ENCODE data around the gene PAM.

Gene PAM

GRCh38 chr5:102875721-102876123 is 120.6 kb downstream of the PAM start:
- H3K4me1 ChIP-seq (ENCODE audit: control insufficient read depth, insufficient read depth, low read length): peaks cover 8% of the 10 kb centered on the region; the same call in 1 of the 2 replicates
- H3K9ac ChIP-seq (ENCODE audit: low read length): no peak overlapping the region
- no peaks in the 10 kb centered on the region for H3K36me3 ChIP-seq (ENCODE audit: control insufficient read depth, insufficient read depth, low read length)
- H3K27ac ChIP-seq (ENCODE audit: low read depth, low read length): no peak overlapping the region
- no peak overlapping the region for H3K4me3 ChIP-seq (ENCODE audit: low read depth, low read length)
- no peaks in the 10 kb centered on the region for H3K9me3 ChIP-seq (ENCODE audit: control insufficient read depth, insufficient read depth, low read depth, low read length)
- H3K27me3 ChIP-seq (ENCODE audit: control insufficient read depth, insufficient read depth, low read length): no peaks in the 10 kb centered on the region

DNA sequence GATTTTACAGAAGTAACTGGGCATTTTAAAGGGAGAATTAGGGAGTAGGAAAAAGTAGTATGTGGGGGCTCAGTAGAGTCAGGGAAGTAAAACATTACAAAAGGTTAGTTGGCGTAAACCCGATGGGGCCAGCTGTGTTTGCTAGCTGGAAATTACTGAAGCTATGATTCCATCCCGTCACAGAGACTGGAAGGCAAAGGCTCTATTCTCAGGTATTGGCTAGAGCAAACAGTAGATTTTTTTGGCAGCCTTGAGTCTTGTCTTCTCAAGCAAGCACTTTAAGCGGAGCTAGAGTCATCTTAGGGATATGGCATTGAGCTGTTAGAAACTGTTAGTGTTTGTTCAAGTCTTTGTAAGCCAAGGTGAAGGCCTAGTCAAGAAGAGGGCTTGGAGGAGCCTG is 121.5 kb downstream of the PAM start:
- no peaks in the 10 kb centered on the region for H3K36me3 ChIP-seq (ENCODE audit: control insufficient read depth, insufficient read depth, low read length)
- H3K27ac ChIP-seq (ENCODE audit: low read depth, low read length): no peak overlapping the region
- H3K9ac ChIP-seq (ENCODE audit: low read length): no peak overlapping the region
- no peaks in the 10 kb centered on the region for H3K27me3 ChIP-seq (ENCODE audit: control insufficient read depth, insufficient read depth, low read length)
- no peak overlapping the region for H3K4me3 ChIP-seq (ENCODE audit: low read depth, low read length)
- H3K4me1 ChIP-seq (ENCODE audit: control insufficient read depth, insufficient read depth, low read length): peaks cover 8% of the 10 kb centered on the region; the same call in 1 of the 2 replicates
- H3K9me3 ChIP-seq (ENCODE audit: control insufficient read depth, insufficient read depth, low read depth, low read length): no peaks in the 10 kb centered on the region

GRCh38 chr5:102879741-102880140 is 124.6 kb downstream of the PAM start:
- Histone ChIP-seq H3K9ac (ENCODE audit: low read length) (no peak overlapping the region), H3K27me3 (ENCODE audit: control insufficient read depth, insufficient read depth, low read length) (no peaks in the 10 kb centered on the region), H3K9me3 (ENCODE audit: control insufficient read depth, insufficient read depth, low read depth, low read length) (no peaks in the 10 kb centered on the region), H3K4me3 (ENCODE audit: low read depth, low read length) (no peak overlapping the region), H3K27ac (ENCODE audit: low read depth, low read length) (no peak overlapping the region), H3K36me3 (ENCODE audit: control insufficient read depth, insufficient read depth, low read length) (no peaks in the 10 kb centered on the region), H3K4me1 (ENCODE audit: control insufficient read depth, insufficient read depth, low read length) (peaks cover 8% of the 10 kb centered on the region; the same call in 1 of the 2 replicates)

- Histone ChIP-seq H3K4me1 (ENCODE audit: control insufficient read depth, insufficient read depth, low read length) (no peaks in the 10 kb centered on the region), H3K9me3 (ENCODE audit: control insufficient read depth, insufficient read depth, low read depth, low read length) (no peaks in the 10 kb centered on the region), H3K27me3 (ENCODE audit: control insufficient read depth, insufficient read depth, low read length) (no peaks in the 10 kb centered on the region), H3K36me3 (ENCODE audit: control insufficient read depth, insufficient read depth, low read length) (no peaks in the 10 kb centered on the region), H3K27ac (ENCODE audit: low read depth, low read length) (no peak overlapping the region), H3K9ac (ENCODE audit: low read length) (no peak overlapping the region), H3K4me3 (ENCODE audit: low read depth, low read length) (no peak overlapping the region)
Measured at GRCh38 chr5:102886586-102886985, 131.5 kb downstream of the PAM start.

DNA sequence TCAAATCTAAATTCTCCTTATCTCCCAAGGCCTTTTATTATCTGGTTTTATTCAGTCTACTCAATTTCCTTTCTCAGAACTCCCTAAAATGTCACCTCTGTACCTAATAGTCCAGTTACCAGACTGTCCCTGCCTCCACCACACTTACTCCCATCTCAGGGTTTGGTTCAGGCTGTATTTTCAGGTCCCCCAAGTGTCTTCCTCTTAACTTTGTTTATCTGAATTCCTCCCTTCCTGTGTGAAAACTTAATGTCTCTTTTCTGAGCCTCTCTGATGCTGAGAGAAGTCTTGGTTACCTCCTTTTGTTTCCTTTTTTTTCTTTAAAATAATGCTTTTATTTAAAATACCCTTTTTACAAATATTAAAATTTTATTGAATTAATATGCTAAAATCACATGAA is 133.4 kb downstream of the PAM start:
- Histone ChIP-seq H3K36me3 (ENCODE audit: control insufficient read depth, insufficient read depth, low read length) (no peaks in the 10 kb centered on the region), H3K27ac (ENCODE audit: low read depth, low read length) (no peak overlapping the region), H3K27me3 (ENCODE audit: control insufficient read depth, insufficient read depth, low read length) (no peaks in the 10 kb centered on the region), H3K4me3 (ENCODE audit: low read depth, low read length) (no peak overlapping the region), H3K4me1 (ENCODE audit: control insufficient read depth, insufficient read depth, low read length) (no peaks in the 10 kb centered on the region), H3K9ac (ENCODE audit: low read length) (no peak overlapping the region), H3K9me3 (ENCODE audit: control insufficient read depth, insufficient read depth, low read depth, low read length) (no peaks in the 10 kb centered on the region)

- H3K9ac ChIP-seq (ENCODE audit: low read length): no peak overlapping the region
- no peaks in the 10 kb centered on the region for H3K4me1 ChIP-seq (ENCODE audit: control insufficient read depth, insufficient read depth, low read length)
- H3K27me3 ChIP-seq (ENCODE audit: control insufficient read depth, insufficient read depth, low read length): no peaks in the 10 kb centered on the region
- no peak overlapping the region for H3K27ac ChIP-seq (ENCODE audit: low read depth, low read length)
- H3K9me3 ChIP-seq (ENCODE audit: control insufficient read depth, insufficient read depth, low read depth, low read length): no peaks in the 10 kb centered on the region
- no peaks in the 10 kb centered on the region for H3K36me3 ChIP-seq (ENCODE audit: control insufficient read depth, insufficient read depth, low read length)
- H3K4me3 ChIP-seq (ENCODE audit: low read depth, low read length): no peak overlapping the region
Measured at GRCh38 chr5:102889033-102889432, 133.9 kb downstream of the PAM start.

DNA sequence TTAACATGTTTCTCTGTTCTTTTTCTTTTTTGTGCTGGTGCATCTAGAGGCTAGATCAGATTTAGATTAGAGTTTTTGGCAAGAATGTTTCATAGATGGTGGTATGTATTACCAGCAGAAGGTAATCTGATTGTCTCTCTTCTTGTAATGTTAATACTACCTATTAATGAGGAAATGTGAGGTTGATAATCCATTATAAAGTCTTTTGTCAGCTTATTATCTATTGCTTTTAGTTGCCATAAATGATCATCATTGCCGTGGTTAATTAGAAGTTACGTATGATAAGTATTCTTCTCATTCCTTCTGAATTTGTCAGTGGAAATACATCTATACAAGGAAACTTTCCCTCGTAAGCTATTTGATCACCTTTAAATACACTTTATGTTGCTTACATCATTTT is 135.0 kb downstream of the PAM start:
- no peaks in the 10 kb centered on the region for H3K4me1 ChIP-seq (ENCODE audit: control insufficient read depth, insufficient read depth, low read length)
- no peaks in the 10 kb centered on the region for H3K9me3 ChIP-seq (ENCODE audit: control insufficient read depth, insufficient read depth, low read depth, low read length)
- no peak overlapping the region for H3K9ac ChIP-seq (ENCODE audit: low read length)
- H3K4me3 ChIP-seq (ENCODE audit: low read depth, low read length): no peak overlapping the region
- no peak overlapping the region for H3K27ac ChIP-seq (ENCODE audit: low read depth, low read length)
- no peaks in the 10 kb centered on the region for H3K27me3 ChIP-seq (ENCODE audit: control insufficient read depth, insufficient read depth, low read length)
- H3K36me3 ChIP-seq (ENCODE audit: control insufficient read depth, insufficient read depth, low read length): no peaks in the 10 kb centered on the region

DNA sequence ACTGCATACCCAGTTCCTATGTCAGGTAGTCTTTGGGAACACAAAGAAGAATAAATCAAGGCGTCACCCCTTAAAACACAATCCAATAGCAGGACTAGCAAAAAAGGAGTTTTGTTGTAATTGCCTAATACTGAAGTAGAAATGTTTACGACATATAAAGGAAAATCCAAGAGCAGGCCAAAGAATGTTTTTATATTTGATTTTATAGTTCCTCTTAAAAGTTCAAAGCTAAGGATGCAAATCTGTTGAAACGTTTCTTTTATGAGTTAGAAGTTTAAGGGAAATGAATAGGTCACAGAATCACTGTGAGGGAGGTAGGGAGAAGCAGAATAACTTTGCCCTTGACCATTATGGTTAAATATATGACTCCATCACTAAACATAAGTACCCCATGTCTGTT is 136.1 kb downstream of the PAM start:
- no peak overlapping the region for H3K9ac ChIP-seq (ENCODE audit: low read length)
- H3K27me3 ChIP-seq (ENCODE audit: control insufficient read depth, insufficient read depth, low read length): no peaks in the 10 kb centered on the region
- no peak overlapping the region for H3K27ac ChIP-seq (ENCODE audit: low read depth, low read length)
- H3K4me3 ChIP-seq (ENCODE audit: low read depth, low read length): no peak overlapping the region
- H3K9me3 ChIP-seq (ENCODE audit: control insufficient read depth, insufficient read depth, low read depth, low read length): no peaks in the 10 kb centered on the region
- H3K4me1 ChIP-seq (ENCODE audit: control insufficient read depth, insufficient read depth, low read length): no peaks in the 10 kb centered on the region
- H3K36me3 ChIP-seq (ENCODE audit: control insufficient read depth, insufficient read depth, low read length): no peaks in the 10 kb centered on the region

DNA sequence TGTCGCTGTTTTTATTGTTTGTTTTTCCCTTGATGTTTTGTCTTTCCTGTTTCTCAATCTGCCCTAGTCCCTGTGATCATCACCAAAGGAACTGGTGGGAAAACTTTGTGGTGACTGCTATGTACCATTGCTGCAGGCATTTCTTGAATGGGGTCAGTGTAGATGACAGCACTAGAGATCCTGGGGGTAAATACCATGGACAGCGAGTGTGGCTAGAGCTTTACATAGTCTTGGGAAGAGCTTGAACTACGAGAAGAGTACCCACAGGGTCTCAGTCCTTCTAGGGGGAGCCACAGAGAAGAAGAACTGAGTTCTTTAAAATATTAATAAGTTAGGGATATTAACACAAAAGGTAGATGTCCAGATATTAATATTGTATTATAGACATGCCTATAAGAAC is 138.8 kb downstream of the PAM start:
- Histone ChIP-seq H3K4me3 (ENCODE audit: low read depth, low read length) (no peak overlapping the region), H3K27ac (ENCODE audit: low read depth, low read length) (no peak overlapping the region), H3K9ac (ENCODE audit: low read length) (no peak overlapping the region), H3K4me1 (ENCODE audit: control insufficient read depth, insufficient read depth, low read length) (no peaks in the 10 kb centered on the region), H3K9me3 (ENCODE audit: control insufficient read depth, insufficient read depth, low read depth, low read length) (no peaks in the 10 kb centered on the region), H3K27me3 (ENCODE audit: control insufficient read depth, insufficient read depth, low read length) (no peaks in the 10 kb centered on the region), H3K36me3 (ENCODE audit: control insufficient read depth, insufficient read depth, low read length) (no peaks in the 10 kb centered on the region)

DNA sequence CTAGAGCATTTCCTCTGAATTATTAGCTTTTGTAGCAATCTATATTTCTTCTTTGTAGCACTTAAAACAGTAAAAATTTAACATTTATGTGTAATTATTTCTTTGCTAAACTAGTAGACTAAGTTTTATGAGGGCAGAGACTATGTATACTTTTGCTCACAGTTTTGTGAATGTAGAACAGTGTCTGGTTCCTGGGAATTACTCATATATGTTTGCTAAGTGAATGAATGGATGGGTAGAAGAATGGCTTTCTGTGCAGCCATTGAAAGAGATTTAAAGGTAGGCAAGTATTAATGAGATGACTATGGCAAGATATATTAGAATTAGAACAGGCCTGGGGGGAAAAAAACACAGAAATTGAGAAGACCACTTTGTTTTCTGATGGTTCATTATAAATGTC is 140.1 kb downstream of the PAM start:
- H3K9ac ChIP-seq (ENCODE audit: low read length): no peak overlapping the region
- no peaks in the 10 kb centered on the region for H3K36me3 ChIP-seq (ENCODE audit: control insufficient read depth, insufficient read depth, low read length)
- no peaks in the 10 kb centered on the region for H3K27me3 ChIP-seq (ENCODE audit: control insufficient read depth, insufficient read depth, low read length)
- H3K4me1 ChIP-seq (ENCODE audit: control insufficient read depth, insufficient read depth, low read length): no peaks in the 10 kb centered on the region; the same call in 1 of the 2 replicates
- H3K9me3 ChIP-seq (ENCODE audit: control insufficient read depth, insufficient read depth, low read depth, low read length): no peaks in the 10 kb centered on the region
- no peak overlapping the region for H3K27ac ChIP-seq (ENCODE audit: low read depth, low read length)
- no peak overlapping the region for H3K4me3 ChIP-seq (ENCODE audit: low read depth, low read length)

- Histone ChIP-seq H3K9me3 (ENCODE audit: control insufficient read depth, insufficient read depth, low read depth, low read length) (no peaks in the 10 kb centered on the region), H3K9ac (ENCODE audit: low read length) (no peak overlapping the region), H3K27me3 (ENCODE audit: control insufficient read depth, insufficient read depth, low read length) (no peaks in the 10 kb centered on the region), H3K4me1 (ENCODE audit: control insufficient read depth, insufficient read depth, low read length) (no peaks in the 10 kb centered on the region; the same call in 1 of the 2 replicates), H3K27ac (ENCODE audit: low read depth, low read length) (no peak overlapping the region), H3K36me3 (ENCODE audit: control insufficient read depth, insufficient read depth, low read length) (no peaks in the 10 kb centered on the region), H3K4me3 (ENCODE audit: low read depth, low read length) (no peak overlapping the region)
Measured at GRCh38 chr5:102895976-102896375, 140.9 kb downstream of the PAM start.

Measured in HUES6 (cell line).